ENCODE results near the gene KCNIP4. TPM values are rescaled to one million over a fixed set of nuclear protein-coding genes. Genes with fewer than 3 reads are reported as not detected.

KCNIP4 gene
- total and polyA plus RNA-seq, 2 experiments from 2014 or later: 0.14 to 0.63 TPM

DNA sequence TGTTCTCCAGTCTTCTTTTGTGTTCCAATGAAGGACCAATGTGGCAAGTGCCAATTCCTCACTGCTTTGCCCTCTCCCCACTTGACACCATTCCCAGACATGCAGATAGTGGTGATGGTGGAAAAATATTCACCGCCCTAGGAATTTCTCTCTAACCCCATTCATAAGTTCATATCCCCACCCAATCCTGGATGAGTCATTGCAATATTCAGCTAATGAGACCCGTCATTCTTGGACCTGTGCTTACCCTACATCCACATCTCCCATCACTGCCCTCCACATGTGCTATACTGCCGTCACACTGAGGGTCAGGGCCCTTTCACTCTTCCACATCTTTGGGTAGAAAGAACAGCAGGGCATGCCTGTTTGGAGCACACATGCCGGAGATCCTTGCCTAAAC lies 199.2 kb downstream of the KCNIP4 start (continued):
- TF ChIP-seq ZNF462 (CRISPR knock-in tag; IDR thresholded peaks at IDR 0.05): no peak

DNA sequence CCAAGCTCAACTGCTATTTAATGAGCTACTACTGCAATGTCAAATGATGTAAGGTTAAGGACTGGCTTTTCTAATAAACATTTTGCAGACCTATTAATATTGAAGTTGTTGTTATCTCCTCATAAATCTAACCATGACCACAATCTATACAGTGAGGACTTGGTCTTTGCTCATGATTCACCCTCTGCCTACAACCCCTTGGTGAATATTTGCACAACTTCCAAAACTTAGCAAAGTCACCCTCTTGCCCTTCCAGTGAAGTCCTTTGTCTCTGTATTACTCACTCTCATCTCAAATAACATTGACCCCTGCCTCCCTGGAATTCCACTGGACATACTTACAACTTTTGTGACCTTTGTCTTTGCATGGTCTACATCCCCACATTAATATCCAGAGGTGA lies 204.5 kb downstream of the KCNIP4 start:
- H3K36me3 ChIP-seq (ENCODE audit: insufficient read depth): no peaks in the 10 kb centered on the region
- H3K27me3 ChIP-seq (ENCODE audit: insufficient read depth): no peaks in the 10 kb centered on the region
- H3K4me2 ChIP-seq: no peak overlapping the region
- Mint-ChIP-seq H3K27ac (no peak overlapping the region), H3K36me3 (ENCODE audit: low read depth) (no peaks in the 10 kb centered on the region), H3K27me3 (ENCODE audit: insufficient read depth, low read depth, poor library complexity) (peaks cover 2% of the 10 kb centered on the region), H3K9me3 (no peaks in the 10 kb centered on the region), H3K4me1 (no peaks in the 10 kb centered on the region), H3K4me3 (no peak overlapping the region)
- no peak overlapping the region for H2AFZ ChIP-seq
- H3K9me2 ChIP-seq (ENCODE audit: insufficient read depth): 0 out of 2 replicates have a peak, but pooled peaks cover 2% of the 10 kb centered on the region
- no peaks in the 10 kb centered on the region for H4K20me1 ChIP-seq (replicated peaks; ENCODE audit: insufficient read depth)
- H3K4me1 ChIP-seq (ENCODE audit: insufficient read depth): no peaks in the 10 kb centered on the region
- H3F3A ChIP-seq (replicated peaks; ENCODE audit: low read depth): no peaks in the 10 kb centered on the region
- no peaks in the 10 kb centered on the region for H3K79me2 ChIP-seq (replicated peaks; ENCODE audit: insufficient read depth)
- TF ChIP-seq STAT1 (IDR thresholded peaks at IDR 0.05; ENCODE audit: unreplicated experiment): no peak
- no peak for TF ChIP-seq EZH2 (IDR thresholded peaks at IDR 0.05; ENCODE audit: low read depth, unreplicated experiment)
- no peak for TF ChIP-seq EZH2phosphoT487 (IDR thresholded peaks at IDR 0.05; ENCODE audit: unreplicated experiment)
- TF ChIP-seq NANOG (IDR thresholded peaks at IDR 0.05; ENCODE audit: borderline replicate concordance): no peak
- TF ChIP-seq, protein P1, sequence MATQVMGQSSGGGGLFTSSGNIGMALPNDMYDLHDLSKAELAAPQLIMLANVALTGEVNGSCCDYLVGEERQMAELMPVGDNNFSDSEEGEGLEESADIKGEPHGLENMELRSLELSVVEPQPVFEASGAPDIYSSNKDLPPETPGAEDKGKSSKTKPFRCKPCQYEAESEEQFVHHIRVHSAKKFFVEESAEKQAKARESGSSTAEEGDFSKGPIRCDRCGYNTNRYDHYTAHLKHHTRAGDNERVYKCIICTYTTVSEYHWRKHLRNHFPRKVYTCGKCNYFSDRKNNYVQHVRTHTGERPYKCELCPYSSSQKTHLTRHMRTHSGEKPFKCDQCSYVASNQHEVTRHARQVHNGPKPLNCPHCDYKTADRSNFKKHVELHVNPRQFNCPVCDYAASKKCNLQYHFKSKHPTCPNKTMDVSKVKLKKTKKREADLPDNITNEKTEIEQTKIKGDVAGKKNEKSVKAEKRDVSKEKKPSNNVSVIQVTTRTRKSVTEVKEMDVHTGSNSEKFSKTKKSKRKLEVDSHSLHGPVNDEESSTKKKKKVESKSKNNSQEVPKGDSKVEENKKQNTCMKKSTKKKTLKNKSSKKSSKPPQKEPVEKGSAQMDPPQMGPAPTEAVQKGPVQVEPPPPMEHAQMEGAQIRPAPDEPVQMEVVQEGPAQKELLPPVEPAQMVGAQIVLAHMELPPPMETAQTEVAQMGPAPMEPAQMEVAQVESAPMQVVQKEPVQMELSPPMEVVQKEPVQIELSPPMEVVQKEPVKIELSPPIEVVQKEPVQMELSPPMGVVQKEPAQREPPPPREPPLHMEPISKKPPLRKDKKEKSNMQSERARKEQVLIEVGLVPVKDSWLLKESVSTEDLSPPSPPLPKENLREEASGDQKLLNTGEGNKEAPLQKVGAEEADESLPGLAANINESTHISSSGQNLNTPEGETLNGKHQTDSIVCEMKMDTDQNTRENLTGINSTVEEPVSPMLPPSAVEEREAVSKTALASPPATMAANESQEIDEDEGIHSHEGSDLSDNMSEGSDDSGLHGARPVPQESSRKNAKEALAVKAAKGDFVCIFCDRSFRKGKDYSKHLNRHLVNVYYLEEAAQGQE (IDR thresholded peaks at IDR 0.05; ENCODE audit: unreplicated experiment): no peak
- TF ChIP-seq, protein P2, sequence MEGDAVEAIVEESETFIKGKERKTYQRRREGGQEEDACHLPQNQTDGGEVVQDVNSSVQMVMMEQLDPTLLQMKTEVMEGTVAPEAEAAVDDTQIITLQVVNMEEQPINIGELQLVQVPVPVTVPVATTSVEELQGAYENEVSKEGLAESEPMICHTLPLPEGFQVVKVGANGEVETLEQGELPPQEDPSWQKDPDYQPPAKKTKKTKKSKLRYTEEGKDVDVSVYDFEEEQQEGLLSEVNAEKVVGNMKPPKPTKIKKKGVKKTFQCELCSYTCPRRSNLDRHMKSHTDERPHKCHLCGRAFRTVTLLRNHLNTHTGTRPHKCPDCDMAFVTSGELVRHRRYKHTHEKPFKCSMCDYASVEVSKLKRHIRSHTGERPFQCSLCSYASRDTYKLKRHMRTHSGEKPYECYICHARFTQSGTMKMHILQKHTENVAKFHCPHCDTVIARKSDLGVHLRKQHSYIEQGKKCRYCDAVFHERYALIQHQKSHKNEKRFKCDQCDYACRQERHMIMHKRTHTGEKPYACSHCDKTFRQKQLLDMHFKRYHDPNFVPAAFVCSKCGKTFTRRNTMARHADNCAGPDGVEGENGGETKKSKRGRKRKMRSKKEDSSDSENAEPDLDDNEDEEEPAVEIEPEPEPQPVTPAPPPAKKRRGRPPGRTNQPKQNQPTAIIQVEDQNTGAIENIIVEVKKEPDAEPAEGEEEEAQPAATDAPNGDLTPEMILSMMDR (conservative IDR thresholded peaks at IDR 0.05; ENCODE audit: low read depth in 2 of 2): no peak
- no peak for TF ChIP-seq ZNF331 (CRISPR knock-in tag; IDR thresholded peaks at IDR 0.05; ENCODE audit: low read depth)
- TF ChIP-seq POLR2AphosphoS5 (IDR thresholded peaks at IDR 0.05; ENCODE audit: low read depth): no peak
- no peak for DNase-seq (ENCODE audit: low spot score)
- no peak overlapping the region for H3K4me3 ChIP-seq
- no peak for ATAC-seq
- H3K27ac ChIP-seq (ENCODE audit: low read depth): no peak overlapping the region
